Activated CD8-positive, alpha-beta T cell treated with anti-CD3 and anti-CD28 coated beads for 36 hours (primary cell): ENCODE data around the gene ST8SIA1. TPM values are rescaled to one million over a fixed set of nuclear protein-coding genes. Genes with fewer than 3 reads are reported as not detected.
"Not testable (repeated sequence)": the region's sequence is repeated elsewhere in the genome, so short reads cannot be mapped to it uniquely, and the experiment has no call there.

Experiments
- ATAC-seq: fragments of 200-7000 bp; cut with Tn5 transposase; one replicate; pipeline ENCODE4 v1.10.0; 2021; ENCODE audit warnings: mild to moderate bottlenecking, moderate library complexity
- CTCF ChIA-PET: fragments of 350-600 bp; sonication (Branson Sonifier 250); formaldehyde crosslinking; loops from one replicate; lab custom pipeline; 2021; ENCODE audit warnings: antibody characterized with exemption; lab: Charles Lee
- POLR2A ChIA-PET: fragments of 350-600 bp; sonication (Branson Sonifier 250); formaldehyde crosslinking; loops from one replicate; lab custom pipeline; 2021; ENCODE audit warnings: antibody characterized with exemption; lab: Charles Lee
- DNase-seq: peaks from one replicate; pipeline ENCODE4 v3.0.0-alpha.2; 2020
- H3K27ac Mint-ChIP-seq: one replicate; pipeline ENCODE4 v1.8.0; 2021; ENCODE audit warnings: mild to moderate bottlenecking, mixed read lengths
- H3K27me3 Mint-ChIP-seq: one replicate; pipeline ENCODE4 v1.8.0; 2021; ENCODE audit warnings: mixed read lengths
- H3K36me3 Mint-ChIP-seq: one replicate; pipeline ENCODE4 v1.8.0; 2021; ENCODE audit warnings: low read depth, mixed read lengths
- H3K4me1 Mint-ChIP-seq: one replicate; pipeline ENCODE4 v1.8.0; 2021; ENCODE audit warnings: low read depth, mixed read lengths
- H3K4me3 Mint-ChIP-seq: one replicate; pipeline ENCODE4 v1.8.0; 2021; ENCODE audit warnings: mild to moderate bottlenecking, moderate library complexity, mixed read lengths
- H3K9me3 Mint-ChIP-seq: one replicate; pipeline ENCODE4 v1.8.0; 2021; ENCODE audit warnings: mixed read lengths
- CTCF ChIP-seq: fragments of 200-600 bp; IDR thresholded peaks from one replicate; pipeline ENCODE4 v1.8.0; 2022; ENCODE audit warnings: antibody characterized with exemption, mild to moderate bottlenecking
- intact Hi-C: fragments of 100-400 bp; cut with micrococcal nuclease; formaldehyde crosslinking; loops from one replicate; pipeline ENCODE4 v1.10.0; 2022
- total RNA-seq, 2 experiments: library from RNA; stranded (reverse); gene quantifications; one replicate each; pipeline ENCODE4 v1.2.3, GENCODE V29; 2021

The ST8SIA1 gene
- total RNA-seq, 2 experiments from 2014 or later, result 1.5 to 2.5 TPM

- intact Hi-C loops, result no loop called here
- Mint-ChIP-seq H3K4me1 (peaks cover 7% of the 10 kb centered on the region), H3K27ac (no peak overlapping the region), H3K36me3 (no peaks in the 10 kb centered on the region), H3K9me3 (no peaks in the 10 kb centered on the region), H3K4me3 (no peak overlapping the region), H3K27me3 (no peaks in the 10 kb centered on the region)
- ATAC-seq (no peak), DNase-seq (no peak)
- CTCF ChIA-PET, result no interaction called here
- TF ChIP-seq CTCF, result no peak
- POLR2A ChIA-PET, result no interaction called here
Measured at GRCh38 chr12:22169376-22169775, 165.1 kb downstream of the ST8SIA1 start.

GRCh38 chr12:22164139-22164538 lies 170.4 kb downstream of the ST8SIA1 start:
- DNase-seq (peak; percentile 23), ATAC-seq (peak; percentile 67)
- Mint-ChIP-seq H3K9me3 (no peaks in the 10 kb centered on the region), H3K27ac (peak overlapping the region; percentile 77), H3K27me3 (no peaks in the 10 kb centered on the region), H3K36me3 (no peaks in the 10 kb centered on the region), H3K4me3 (no peak overlapping the region), H3K4me1 (peaks cover 32% of the 10 kb centered on the region)
- no peak for TF ChIP-seq CTCF
- CTCF ChIA-PET, result interaction anchor here (0.9 kb wide), 1 partner anchor 171 kb away, joined by 4 read pairs; no protein-coding TSS in a partner anchor
- POLR2A ChIA-PET, result no interaction called here
- intact Hi-C loops, result no loop called here

- Mint-ChIP-seq H3K27ac (peak overlapping the region; percentile 65), H3K36me3 (no peaks in the 10 kb centered on the region), H3K4me3 (no peak overlapping the region), H3K9me3 (no peaks in the 10 kb centered on the region), H3K27me3 (no peaks in the 10 kb centered on the region), H3K4me1 (peaks cover 35% of the 10 kb centered on the region)
- intact Hi-C loops, result no loop called here
- ChIA-PET CTCF (interaction anchor here (0.9 kb wide), 1 partner anchor 172 kb away, joined by 4 read pairs; no protein-coding TSS in a partner anchor), POLR2A (no interaction called here)
- no peak for TF ChIP-seq CTCF
- ATAC-seq (peak; percentile 40), DNase-seq (no peak)
Measured at GRCh38 chr12:22163594-22163993, 170.9 kb downstream of the ST8SIA1 start.

- intact Hi-C loops, result no loop called here
- H3K4me3 Mint-ChIP-seq, result peak overlapping the region; percentile 16
- POLR2A ChIA-PET, result no interaction called here
- no peak for TF ChIP-seq CTCF
- ATAC-seq, result peak; percentile 70
- CTCF ChIA-PET, result no interaction called here
- H3K9me3 Mint-ChIP-seq, result no peaks in the 10 kb centered on the region
- H3K27ac Mint-ChIP-seq, result peak overlapping the region; percentile 65
- H3K36me3 Mint-ChIP-seq, result no peaks in the 10 kb centered on the region
- H3K4me1 Mint-ChIP-seq, result peaks cover 35% of the 10 kb centered on the region
- H3K27me3 Mint-ChIP-seq, result no peaks in the 10 kb centered on the region
- peak; percentile 21 for DNase-seq
Measured at GRCh38 chr12:22160396-22161003, 174.0 kb downstream of the ST8SIA1 start.

GRCh38 chr12:22149286-22149685 lies 185.2 kb downstream of the ST8SIA1 start:
- H3K36me3 Mint-ChIP-seq, H3K27me3 Mint-ChIP-seq, POLR2A ChIA-PET, intact Hi-C loops, CTCF ChIA-PET, H3K9me3 Mint-ChIP-seq, DNase-seq, H3K27ac Mint-ChIP-seq, ATAC-seq, H3K4me3 Mint-ChIP-seq: not testable (repeated sequence)
- H3K4me1 Mint-ChIP-seq, result peaks cover 12% of the 10 kb centered on the region

GRCh38 chr12:22146686-22147085 lies 187.8 kb downstream of the ST8SIA1 start:
- H3K36me3 Mint-ChIP-seq, H3K9me3 Mint-ChIP-seq, intact Hi-C loops, H3K27ac Mint-ChIP-seq, POLR2A ChIA-PET, H3K4me3 Mint-ChIP-seq, H3K27me3 Mint-ChIP-seq: not testable (repeated sequence)
- peak; percentile 46 for DNase-seq
- ATAC-seq, result peak; percentile 80
- CTCF ChIA-PET, result interaction anchor here (1.6 kb wide), 1 partner anchor 46 kb away, joined by 4 read pairs; no protein-coding TSS in a partner anchor
- peaks cover 12% of the 10 kb centered on the region for H3K4me1 Mint-ChIP-seq
